ENCODE measurements around the gene PTPRZ1.

The PTPRZ1 gene

GRCh38 chr7:121901026-121901425 is 28.1 kb downstream of the PTPRZ1 start:
- no peak for FAIRE-seq

GRCh38 chr7:121904120-121904519 is 31.2 kb downstream of the PTPRZ1 start:
- FAIRE-seq = no peak

- no peak for FAIRE-seq
These were observed 35.1 kb downstream of the PTPRZ1 start for GRCh38 chr7:121908042-121908441.

GRCh38 chr7:121909716-121910345 is 36.9 kb downstream of the PTPRZ1 start:
- no peak for FAIRE-seq

- FAIRE-seq = no peak
These were observed 41.1 kb downstream of the PTPRZ1 start for GRCh38 chr7:121913947-121914675.

- no peak for FAIRE-seq
These were observed 41.8 kb downstream of the PTPRZ1 start for GRCh38 chr7:121914676-121915279.

GRCh38 chr7:121916211-121916610 is 43.2 kb downstream of the PTPRZ1 start:
- no peak for FAIRE-seq

- FAIRE-seq = no peak
These were observed 47.0 kb downstream of the PTPRZ1 start for GRCh38 chr7:121919986-121920385.

- FAIRE-seq = no peak
These were observed 51.6 kb downstream of the PTPRZ1 start for GRCh38 chr7:121924269-121925186.

- no peak for FAIRE-seq
These were observed 58.4 kb downstream of the PTPRZ1 start for GRCh38 chr7:121931149-121931902.

- FAIRE-seq = no peak
These were observed 59.8 kb downstream of the PTPRZ1 start for GRCh38 chr7:121932768-121933167.

GRCh38 chr7:121936951-121937623 is 64.1 kb downstream of the PTPRZ1 start:
- FAIRE-seq = no peak

- no peak for FAIRE-seq
These were observed 65.6 kb downstream of the PTPRZ1 start for GRCh38 chr7:121938429-121938996.

- no peak for FAIRE-seq
These were observed 68.0 kb downstream of the PTPRZ1 start for GRCh38 chr7:121940918-121941317.

GRCh38 chr7:121941830-121942229 is 68.9 kb downstream of the PTPRZ1 start:
- FAIRE-seq = no peak

- no peak for FAIRE-seq
These were observed 72.1 kb downstream of the PTPRZ1 start for GRCh38 chr7:121945066-121945465.

- no peak for FAIRE-seq
These were observed 72.7 kb downstream of the PTPRZ1 start for GRCh38 chr7:121945480-121946236.

GRCh38 chr7:121953164-121953563 is 80.2 kb downstream of the PTPRZ1 start:
- no peak for FAIRE-seq

GRCh38 chr7:121953601-121954000 is 80.6 kb downstream of the PTPRZ1 start:
- no peak for FAIRE-seq

- FAIRE-seq = no peak
These were observed 81.8 kb downstream of the PTPRZ1 start for GRCh38 chr7:121954803-121955202.
